ENCODE results near the gene SLC22A23.

The SLC22A23 gene

DNA sequence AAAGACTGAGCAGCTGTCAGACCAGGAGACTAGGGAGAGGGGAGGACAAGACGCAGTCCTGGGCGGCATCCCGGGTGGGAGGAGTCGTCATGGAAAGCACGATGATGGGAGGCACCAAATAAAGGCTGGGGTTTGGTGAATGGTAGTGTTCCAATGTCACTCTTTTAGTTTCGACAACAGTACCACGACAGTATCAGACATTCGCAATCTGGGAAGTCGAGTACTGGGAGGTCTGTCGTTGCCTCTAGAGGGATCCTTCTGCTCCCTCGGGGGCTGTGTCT is 166.0 kb downstream of the SLC22A23 start:
- FAIRE-seq = no peak
- TF ChIP-seq, protein P1, sequence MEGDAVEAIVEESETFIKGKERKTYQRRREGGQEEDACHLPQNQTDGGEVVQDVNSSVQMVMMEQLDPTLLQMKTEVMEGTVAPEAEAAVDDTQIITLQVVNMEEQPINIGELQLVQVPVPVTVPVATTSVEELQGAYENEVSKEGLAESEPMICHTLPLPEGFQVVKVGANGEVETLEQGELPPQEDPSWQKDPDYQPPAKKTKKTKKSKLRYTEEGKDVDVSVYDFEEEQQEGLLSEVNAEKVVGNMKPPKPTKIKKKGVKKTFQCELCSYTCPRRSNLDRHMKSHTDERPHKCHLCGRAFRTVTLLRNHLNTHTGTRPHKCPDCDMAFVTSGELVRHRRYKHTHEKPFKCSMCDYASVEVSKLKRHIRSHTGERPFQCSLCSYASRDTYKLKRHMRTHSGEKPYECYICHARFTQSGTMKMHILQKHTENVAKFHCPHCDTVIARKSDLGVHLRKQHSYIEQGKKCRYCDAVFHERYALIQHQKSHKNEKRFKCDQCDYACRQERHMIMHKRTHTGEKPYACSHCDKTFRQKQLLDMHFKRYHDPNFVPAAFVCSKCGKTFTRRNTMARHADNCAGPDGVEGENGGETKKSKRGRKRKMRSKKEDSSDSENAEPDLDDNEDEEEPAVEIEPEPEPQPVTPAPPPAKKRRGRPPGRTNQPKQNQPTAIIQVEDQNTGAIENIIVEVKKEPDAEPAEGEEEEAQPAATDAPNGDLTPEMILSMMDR (IDR thresholded peaks at IDR 0.05; ENCODE audit: insufficient read depth, missing control alignments) = no peak
- no peak for DNase-seq (ENCODE audit: insufficient read length, low spot score)

DNA sequence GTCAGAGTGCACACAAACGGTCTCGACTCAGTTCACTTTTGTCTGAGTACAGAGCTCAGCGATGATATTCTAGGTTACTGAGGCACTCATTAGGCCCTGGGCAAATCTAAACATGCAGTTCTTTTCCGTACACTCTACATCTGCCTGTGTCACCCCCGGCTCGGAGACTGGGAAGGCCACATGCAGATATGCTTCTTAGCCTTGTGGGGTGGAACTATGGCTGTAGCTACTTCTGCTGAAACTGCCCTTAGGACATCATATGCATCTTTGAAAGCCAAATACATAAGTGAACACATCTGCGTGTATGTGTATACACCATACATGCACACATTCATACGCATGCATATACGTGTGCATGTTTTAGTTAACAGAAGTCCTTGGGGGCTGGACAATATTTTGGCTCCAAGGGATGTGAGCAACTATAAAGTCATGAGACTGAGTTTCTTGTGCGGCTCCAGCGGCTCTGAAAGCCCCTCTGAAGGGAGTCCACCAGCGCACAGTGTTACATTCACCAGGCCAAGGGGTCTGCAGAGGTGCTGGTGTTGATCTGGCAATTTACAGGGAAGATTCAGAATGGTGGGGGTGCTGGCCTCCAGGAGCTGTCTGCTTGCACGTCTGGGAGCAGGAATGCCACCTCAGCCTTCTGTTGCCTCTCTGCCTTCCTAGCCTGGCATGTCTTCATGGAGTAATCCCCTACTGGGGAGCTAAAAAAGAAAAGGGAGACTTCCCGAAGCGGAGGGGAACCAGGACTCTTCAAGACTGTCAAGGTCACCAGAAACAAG is 166.5 kb downstream of the SLC22A23 start:
- DNase-seq (ENCODE audit: insufficient read length, low spot score) = no peak
- TF ChIP-seq, protein P1 (IDR thresholded peaks at IDR 0.05; ENCODE audit: insufficient read depth, missing control alignments) = no peak
- no peak for FAIRE-seq

- DNase-seq (ENCODE audit: insufficient read length, low spot score) (no peak), FAIRE-seq (no peak)
- TF ChIP-seq, protein P1 (IDR thresholded peaks at IDR 0.05; ENCODE audit: insufficient read depth, missing control alignments) = no peak
Measured at GRCh38 chr6:3289664-3290055, 167.2 kb downstream of the SLC22A23 start.

DNA sequence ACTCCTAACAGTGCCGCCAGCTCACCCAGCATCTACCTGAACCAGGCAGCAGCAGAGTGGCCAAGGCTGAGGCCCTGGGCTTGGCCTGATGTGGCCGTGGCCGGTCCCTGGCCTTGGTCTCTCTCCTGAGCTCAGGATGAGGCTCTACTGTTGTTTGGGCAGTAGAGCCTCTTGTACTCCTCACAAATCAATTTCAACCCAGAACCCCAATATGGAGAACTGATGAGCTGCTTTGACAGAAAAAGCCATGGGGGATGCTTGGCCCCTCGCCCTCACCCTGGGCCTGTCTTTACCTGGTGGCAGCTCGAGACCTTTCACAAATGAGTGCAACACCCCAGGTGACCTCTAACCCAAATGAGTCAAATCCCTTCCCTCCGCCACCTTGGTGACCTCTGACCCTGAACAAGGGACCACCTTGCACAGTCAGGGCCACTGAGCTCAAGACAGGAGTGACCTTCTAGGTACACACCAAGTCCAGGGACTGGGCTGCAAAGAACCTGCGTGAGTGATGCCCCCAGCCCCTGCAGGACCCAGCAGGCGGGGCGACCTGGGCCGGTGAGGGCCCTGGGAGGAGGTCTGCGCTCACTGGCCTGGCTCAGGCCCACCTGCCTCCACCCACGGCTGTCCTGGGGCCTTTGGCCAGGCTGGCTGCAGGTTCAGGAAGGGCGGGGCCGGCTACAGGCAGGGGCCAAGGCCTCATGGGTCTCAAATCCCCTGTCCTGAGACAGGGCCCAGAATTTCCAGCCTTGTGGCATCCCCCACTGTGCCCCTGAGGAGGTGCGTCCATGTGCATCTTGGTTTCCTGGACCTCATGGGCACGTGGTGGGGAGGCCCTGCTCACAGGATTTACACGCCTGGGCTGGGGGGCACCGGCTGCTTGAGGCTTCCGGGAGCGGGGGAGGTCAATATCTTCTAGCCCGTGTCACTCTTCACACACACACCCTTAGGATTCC is 167.9 kb downstream of the SLC22A23 start:
- DNase-seq (ENCODE audit: insufficient read length, low spot score) = no peak
- TF ChIP-seq, protein P1 (IDR thresholded peaks at IDR 0.05; ENCODE audit: insufficient read depth, missing control alignments) = no peak
- no peak for FAIRE-seq

DNA sequence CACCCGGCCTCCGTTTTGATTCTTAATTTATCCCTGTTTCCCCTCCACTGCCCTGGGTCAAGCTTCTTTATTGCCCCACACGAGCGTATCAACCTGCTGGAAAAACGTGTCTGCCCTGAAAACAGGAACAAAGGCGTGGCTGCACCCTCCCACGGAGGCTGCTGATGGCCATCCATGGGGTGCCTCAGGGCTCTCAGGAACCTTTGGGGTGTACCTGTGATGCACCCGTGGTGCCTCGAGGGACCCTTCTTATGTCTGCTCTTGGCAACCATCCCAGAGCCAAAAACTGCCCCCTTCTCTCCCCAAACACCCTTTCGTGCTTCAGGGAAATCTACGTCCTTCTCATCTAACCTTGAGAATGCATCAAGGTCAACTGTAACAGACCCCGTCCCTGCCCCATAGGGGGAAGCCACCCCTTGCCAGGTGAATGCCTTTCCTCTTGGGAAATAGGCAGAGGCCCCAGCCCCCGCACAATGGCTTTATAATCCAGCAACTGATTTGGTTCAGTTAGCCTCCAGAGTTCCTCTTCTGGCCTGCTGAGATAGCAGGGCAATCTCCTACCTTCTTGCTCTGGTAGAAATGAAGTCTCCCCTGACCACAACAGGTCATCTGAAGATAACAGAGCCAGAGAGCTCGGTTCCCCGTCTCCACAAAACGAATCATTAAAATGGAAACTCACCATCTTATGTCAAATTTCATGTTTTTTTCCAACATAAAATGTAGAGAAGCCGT is 168.7 kb downstream of the SLC22A23 start:
- TF ChIP-seq, protein P1 (IDR thresholded peaks at IDR 0.05; ENCODE audit: insufficient read depth, missing control alignments) = no peak
- FAIRE-seq = no peak
- no peak for DNase-seq (ENCODE audit: insufficient read length, low spot score)

DNA sequence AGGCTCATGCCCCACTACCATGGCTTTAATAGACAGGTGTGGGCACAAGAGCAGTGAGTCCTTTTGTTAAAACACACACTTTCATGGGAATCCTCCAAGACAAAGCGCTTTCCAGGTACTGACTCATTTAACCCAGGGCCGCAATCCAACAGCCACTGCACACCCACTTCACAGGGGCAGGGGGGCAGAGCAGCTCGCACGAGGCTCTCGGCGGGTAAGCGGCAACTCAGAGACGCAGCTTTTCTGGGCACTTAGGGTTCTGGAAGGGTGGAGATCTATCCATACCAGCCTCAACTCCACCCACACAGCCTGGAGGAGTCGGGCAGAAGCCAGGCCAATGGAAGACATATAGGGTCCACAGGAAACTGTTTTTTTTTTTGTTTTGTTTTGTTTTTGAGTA is 169.5 kb downstream of the SLC22A23 start:
- no peak for FAIRE-seq
- TF ChIP-seq, protein P1 (IDR thresholded peaks at IDR 0.05; ENCODE audit: insufficient read depth, missing control alignments) = no peak
- no peak for DNase-seq (ENCODE audit: insufficient read length, low spot score)

All from D721Med (cell line).